NCI-H146 (cell line): ENCODE data around the gene UBE2S.
"Not testable (repeated sequence)": the region's sequence is repeated elsewhere in the genome, so short reads cannot be mapped to it uniquely, and the experiment has no call there.

Experiments used
- DNase-seq: peaks from one replicate; lab custom pipeline; 2025; lab: John Stamatoyannopoulos, UW

The UBE2S gene

GRCh38 chr19:55407550-55407799, at the start of gene UBE2S:
Gene UBE2S (minus strand): TSS chr19:55407788. CDS start chr19:55407589, 199 bp downstream.
- not testable (repeated sequence) for DNase-seq

DNA sequence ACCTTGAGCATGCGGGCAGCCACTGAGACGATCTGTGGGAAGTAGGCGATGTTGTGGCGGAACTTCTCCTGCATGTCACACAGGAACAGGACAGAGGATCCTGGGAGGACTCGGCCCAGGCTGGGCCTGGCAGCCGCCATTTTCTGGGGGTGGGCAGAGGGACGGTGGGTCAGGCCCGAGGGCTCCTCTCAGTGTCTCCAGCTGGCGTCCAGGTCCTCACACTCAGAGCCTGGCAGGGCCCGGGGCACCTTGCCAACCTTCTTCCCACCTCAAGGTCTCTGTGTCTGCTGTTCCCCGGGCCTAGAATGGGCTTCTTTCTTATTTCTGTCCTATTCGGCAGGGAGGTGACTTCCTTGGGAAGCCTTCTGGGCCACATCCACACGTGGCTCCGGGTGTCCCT, 48.8 kb upstream of the UBE2S start:
- DNase-seq, result no peak

DNA sequence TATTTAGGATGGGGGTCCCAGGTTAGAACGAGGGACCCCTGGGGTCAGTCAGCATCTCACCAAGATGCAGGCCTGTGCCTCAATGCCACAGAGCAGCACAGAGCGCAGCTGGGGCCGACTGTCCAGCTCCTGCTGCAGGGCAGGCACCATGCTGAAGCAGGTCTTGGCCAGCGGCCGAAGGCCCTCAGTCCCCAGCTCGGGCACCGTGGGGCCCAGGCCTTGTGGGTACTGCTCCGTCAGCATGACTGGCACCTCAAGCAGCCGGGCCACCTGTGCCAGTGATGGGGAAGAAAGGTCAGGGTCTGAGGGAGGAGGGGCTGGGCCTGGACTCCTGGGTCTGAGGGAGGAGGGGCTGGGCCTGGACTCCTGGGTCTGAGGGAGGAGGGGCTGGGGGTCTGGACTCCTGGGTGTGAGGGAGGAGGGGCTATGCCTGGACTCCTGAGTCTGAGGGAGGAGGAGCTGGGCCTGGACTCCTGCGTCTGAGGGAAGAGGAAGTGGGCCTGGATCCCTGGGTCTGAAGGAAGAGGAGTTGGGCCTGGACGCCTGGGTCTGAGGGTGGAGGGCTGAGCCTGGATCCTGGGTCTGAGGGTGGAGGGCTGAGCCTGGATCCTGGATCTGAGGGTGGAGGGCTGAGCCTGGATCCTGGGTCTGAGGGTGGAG, 48.1 kb upstream of the UBE2S start:
- no peak for DNase-seq

- DNase-seq, result peak; percentile 63
Measured at GRCh38 chr19:55454787-55455243, 47.2 kb upstream of the UBE2S start.

DNA sequence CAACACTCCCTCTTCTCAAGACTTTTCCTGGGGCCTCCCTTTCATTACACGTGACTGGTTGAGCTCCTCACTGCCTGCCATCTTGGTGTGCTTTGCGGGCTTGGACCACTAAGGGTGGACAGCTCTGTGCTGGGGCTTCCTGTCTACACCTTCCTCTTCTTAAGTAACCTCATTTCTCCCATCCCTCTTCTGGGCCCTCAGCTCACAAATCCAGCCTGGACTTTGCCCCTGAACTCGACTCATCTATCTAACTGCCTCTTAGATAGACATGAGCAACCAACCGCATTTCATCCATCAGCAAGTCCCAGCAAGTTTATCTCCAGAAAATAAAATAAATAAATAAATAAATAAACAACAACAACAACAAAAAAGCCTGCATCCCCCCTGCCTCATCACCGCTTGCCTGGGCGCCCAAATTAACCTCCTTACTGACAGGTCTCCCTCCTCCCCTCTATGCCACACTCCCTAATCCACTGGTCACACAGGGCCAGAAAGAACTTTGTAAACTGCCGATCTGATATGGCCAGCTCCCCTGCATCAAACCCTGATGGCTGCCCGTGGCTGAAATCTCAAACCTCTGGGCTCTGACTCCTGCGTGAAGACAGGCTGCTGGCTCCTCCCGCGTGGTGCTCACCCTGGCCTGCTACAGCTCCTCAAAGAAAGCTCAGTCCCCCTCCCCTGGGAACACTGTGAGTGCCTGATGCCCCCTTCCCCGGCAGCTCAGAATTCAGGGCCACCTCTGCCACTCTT, 46.1 kb upstream of the UBE2S start:
- DNase-seq, result no peak

DNA sequence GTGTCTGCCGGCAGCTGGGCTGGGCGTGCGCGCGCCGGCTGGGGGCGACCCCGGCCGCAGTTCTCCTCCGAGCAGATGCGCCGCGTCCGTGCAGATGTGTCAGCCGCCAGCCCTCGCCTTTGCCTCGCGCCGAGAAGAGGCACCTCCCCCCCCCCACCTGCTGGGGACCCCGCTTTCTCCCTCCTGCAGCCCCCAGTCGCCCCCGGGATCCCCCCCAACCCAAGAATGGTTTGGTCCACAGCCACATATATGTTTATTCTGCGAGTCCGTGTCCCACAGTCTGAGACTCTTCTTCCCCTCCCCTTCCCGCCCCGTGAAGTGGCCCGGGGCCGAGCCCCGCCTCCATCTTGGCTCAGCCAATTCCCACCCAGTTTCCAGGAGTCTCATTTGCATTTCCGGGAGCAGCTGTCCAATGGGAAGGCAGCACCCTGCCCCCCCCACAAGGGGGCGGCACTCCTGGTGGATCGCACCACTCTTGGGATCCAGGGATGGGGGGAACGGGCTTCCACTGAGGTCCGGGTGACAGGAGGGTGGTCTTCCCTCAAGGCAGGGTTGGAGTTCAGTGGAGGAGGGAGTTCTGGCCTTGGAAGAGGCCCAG, 45.3 kb upstream of the UBE2S start:
- peak; percentile 97 for DNase-seq

DNA sequence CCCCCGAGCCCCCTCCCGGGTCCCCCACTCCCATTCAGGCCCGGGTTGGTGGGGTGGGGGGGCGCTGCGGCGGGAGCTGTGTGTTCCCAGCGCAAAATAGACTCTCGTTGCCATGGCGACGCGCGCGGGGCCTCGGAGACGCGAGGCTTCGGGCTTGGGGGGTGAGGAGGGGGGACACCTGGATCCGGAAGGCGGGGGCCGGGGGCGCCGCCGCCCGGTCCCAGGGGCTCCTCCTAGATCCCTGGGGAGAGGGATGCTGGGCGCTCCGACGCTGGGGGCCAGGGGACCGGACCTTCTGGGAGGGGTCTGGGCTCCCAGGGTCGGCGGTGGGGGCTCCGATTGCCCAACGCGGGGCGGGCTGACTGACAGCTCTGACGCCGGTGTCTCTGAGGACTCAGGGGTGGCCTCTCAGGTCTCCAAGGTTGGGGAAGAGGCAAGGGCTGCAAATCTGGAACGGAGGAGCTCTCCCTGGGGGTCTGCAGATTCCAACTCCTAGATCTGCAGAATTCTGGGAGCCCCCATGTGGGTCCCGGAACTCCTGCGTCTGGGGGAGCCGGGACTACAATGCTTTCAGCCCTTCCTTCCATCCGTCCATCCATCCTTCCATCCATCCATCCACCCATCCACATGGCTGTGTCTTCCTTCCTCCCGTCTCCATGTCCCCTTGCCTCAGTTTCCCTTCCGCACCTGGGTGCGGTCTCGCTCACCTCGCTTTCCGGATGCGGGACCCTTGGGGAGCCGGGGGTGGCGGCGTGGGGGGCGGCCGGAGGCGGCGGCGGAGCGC, 44.6 kb upstream of the UBE2S start:
- peak; percentile 66 for DNase-seq

DNA sequence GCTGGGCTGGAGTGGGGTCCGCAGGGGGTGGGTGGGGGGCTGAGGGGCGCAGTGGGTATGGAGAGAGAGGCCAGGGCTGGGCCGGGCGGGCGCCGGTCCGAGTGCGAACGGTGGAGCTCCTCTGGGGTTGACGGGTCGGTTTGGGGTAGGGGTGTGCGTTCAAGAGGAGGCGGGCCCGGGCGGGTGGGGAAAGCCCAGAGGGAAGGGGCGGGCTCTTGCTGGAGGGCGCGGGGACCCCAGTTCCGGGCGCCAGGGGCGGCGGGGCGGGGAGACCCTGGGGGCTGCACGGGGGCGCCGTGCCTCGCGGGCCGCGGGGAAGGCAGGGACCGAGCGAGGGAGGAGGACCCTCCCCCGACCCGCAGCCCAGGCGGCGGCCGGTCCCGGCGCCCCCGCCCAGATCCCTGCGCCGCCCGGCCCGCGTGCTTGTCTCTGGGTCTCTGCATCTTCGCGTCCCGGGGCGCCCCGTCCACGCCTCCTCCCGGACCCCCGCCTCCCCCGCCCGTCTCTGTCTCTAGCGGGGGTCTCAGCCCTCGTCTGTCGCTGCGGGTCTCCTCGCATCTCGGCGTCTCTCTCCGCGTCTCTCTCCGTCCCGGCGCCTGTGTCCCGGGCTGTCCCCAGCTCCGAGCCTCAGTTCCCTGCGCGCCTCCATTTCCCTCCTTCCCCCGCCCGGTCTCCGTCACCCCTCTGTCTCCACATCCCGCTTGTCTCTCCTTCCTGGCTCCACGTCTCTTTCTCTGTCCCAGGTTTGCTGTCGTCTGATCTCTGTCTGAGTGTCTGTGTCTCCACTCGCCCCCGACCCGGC, 43.8 kb upstream of the UBE2S start:
- no peak for DNase-seq

- no peak for DNase-seq
Measured at GRCh38 chr19:55449469-55449868, 41.9 kb upstream of the UBE2S start.

DNA sequence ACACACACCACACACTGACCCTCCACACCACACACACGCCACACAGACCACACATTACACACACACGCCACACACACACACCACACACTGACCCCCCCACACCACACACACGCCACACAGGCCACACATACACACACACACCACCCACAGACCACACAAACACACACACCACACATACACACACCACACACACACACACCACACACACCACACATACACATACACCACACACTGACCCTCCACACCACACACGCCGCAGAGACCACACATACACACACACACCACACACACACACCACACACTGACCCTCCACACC, 40.5 kb upstream of the UBE2S start:
- DNase-seq, result not testable (repeated sequence)

DNA sequence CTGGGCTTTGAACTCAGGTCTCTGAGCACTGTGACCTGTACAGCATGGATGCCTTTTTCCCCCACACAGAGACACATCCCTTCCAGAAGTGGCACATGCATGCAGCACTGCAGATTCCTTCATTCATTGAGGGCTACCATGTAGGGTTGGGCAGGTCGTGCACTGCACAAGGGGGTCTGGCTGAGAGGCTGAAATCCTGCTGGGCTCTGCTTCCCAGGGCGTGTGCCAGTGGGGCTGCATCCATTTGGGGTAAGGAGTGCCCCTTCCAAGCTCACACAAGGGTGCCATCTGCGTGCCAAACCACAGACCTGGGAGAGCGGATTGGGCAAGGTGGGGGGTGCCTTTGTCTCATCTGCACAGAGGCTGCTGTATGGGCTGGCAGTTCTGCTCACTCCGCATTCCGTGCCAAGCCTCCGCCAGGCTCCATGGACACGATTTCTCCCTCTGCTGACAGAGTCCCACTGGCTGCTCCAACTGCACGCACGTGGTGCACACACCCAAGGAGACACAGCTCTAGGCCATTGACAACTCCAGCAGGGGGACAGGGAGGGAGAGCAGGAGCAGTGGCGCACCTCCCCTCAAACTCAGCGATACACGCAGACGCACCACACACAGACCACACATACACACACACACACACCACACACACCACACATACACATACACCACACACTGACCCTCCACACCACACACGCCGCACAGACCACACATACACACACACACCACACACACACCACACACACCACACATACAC, 40.0 kb upstream of the UBE2S start:
- peak; percentile 54 for DNase-seq

DNA sequence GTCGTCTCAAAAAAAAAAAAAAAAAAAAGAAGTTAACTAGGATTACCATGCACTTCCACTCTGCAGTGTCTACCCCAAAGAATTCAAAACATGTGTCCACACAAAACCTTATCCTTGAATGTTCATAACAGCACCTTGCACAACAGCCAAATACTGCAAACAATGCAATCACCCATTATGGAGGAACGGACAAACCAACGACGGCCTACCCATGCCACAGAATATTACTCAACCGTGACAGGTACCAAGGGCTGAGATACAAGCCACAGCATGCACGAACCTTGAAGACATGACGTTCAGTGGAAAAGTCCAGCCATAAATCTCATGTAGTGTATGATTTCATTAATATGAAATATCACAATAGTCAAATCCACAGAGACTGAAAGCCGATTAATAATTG, 38.5 kb upstream of the UBE2S start:
- DNase-seq, result no peak

GRCh38 chr19:55444646-55445045, 37.1 kb upstream of the UBE2S start:
- DNase-seq, result no peak

GRCh38 chr19:55443824-55444480, 36.4 kb upstream of the UBE2S start:
- DNase-seq, result no peak

DNA sequence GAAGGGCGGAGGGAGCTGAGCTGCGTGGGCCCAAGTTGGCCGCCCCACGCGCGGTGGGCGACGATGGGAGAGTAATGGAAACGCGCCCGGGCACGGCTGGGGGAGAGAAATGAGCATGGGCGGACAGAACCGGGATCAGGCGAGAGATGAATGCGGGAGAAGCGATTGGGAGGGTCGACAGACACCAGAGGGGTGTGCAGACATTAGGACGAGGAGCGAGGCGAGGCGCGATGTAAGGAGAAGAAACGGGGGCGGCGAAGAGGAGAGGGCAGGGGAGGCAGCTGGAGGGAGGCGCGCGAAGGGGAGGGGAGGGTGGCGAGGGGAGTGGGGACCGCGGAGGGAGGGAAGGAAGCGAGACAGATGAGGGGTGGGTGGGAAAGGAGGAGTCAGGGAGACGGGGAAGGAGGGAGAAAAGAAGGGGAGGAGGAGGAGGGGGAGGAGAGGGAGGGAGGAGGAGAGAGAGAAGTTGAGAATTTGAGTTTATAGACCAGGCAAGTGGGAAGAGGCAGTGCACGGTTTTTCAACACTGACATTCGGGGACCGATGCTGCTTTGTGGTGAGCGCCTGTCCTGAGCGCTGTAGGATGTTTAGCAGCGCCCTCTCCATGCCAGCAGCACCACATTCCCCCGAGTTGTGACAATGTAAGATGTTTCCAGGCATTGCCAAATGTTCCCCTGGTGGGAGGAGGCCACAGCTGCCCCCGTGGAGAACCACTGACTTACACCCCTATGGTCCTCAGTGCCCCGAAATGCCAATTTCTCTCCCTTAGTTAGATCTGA, 35.6 kb upstream of the UBE2S start, which contains the start of gene SHISA7:
SHISA7 (minus strand) TSS at position 256 of the 779 bp plus-strand sequence. CDS start 437 bp downstream, outside the sequence.
- peak; percentile 58 for DNase-seq

DNA sequence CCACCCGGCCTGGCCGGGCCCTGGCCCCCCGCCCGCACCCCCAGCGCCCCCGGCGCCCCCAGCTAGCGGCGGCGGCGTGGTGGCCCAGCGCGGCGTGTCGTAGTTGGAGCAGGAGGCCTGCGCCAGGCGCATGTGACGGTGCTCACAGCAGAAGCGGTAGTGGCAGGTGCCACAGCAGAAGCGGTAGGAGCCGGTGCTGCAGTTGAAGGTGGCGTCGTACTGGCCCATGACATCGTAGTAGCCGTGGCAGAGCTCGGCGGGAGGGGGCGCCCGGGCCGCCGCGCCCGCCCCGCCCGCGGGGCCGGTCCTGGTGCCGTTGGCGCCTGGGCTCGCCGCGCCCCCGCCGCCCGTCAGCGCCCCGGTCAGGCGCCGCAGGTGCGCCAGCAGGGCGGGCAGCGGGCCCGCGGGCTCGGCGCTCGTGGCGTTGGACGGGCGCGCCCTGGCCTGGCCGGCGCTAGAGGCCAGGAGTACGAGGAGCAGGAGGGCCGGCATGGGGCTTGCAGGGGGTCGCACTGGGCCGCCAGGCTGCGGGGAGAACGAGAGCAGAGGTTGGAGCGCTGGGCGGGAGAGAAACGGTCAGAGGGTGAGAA, 34.9 kb upstream of the UBE2S start:
- peak; percentile 77 for DNase-seq

DNA sequence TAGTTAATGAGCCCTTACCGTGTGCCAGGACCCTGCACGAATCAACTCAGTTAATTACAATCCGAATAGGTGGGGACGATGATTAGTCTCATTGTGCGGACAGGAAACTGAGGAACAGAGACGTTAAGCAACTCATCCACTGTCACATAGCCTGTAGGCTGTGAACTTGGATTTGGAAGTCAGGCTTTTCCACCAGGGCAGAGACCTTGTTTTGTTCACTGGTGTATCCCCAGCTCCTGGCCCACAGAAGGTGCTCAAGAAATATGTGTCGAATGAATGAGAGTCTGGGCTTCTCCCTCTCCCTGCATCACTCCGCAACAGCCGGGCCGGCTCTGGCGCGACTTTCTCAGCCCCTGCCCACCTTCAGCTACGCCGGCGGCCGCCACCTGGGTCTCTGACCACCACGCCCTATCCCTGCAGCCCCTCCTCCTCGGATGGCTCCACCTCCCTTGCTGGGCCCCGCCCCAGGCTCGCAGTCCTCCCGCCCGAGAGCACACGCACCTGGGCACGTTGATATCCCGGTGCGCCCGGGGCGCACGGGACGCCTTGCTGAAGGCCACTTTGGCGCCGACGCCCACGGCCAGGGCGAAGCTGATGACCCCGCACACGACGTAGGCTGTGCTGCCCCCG, 34.2 kb upstream of the UBE2S start:
- DNase-seq, result peak; percentile 88

DNA sequence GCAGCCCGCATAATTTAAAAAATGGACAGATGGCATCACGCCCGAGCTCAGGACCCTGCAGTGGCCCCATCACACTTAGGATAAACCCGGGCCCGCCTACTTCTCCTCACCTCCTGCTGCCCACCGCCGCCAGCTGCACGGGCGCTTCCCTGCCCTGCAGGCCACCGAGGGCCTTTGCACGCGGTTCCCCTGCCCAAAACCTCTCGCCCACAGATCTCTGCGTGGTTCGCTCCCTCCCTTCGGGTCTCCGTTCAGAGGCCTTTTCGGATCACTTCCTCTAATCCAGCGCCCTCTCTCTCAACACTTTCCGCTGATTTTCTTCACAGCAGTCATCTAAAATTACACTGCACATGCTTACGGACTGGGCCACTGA, 33.7 kb upstream of the UBE2S start:
- peak; percentile 51 for DNase-seq
